Spinal cord (tissue), 10 donors: ENCODE results near the gene HS1BP3. TPM values are rescaled to one million over a fixed set of nuclear protein-coding genes. Genes with fewer than 3 reads are reported as not detected.
A peak's percentile ranks its signal among the peaks of the same experiment; 100 is the strongest.

Experiments
- DNase-seq, 6 donors: peaks; one replicate each; pipeline versions ENCODE4 v3.0.0 to v3.0.0-alpha.2; 2013 to 2015; ENCODE audit warnings: low spot score in 6 of 6, low read depth in 4 of 6
- H3K27ac ChIP-seq: one replicate; pipeline ENCODE4 v1.5.1; 2013; ENCODE audit warnings: low read depth, low read length, control low read depth
- H3K27me3 ChIP-seq: one replicate; pipeline ENCODE4 v1.6.1; 2013; ENCODE audit warnings: low read length; ENCODE audit not compliant: control insufficient read depth, insufficient read depth
- H3K36me3 ChIP-seq: one replicate; pipeline ENCODE4 v1.6.1; 2013; ENCODE audit warnings: low read length; ENCODE audit not compliant: control insufficient read depth, insufficient read depth
- H3K4me1 ChIP-seq: one replicate; pipeline ENCODE4 v1.6.1; 2013; ENCODE audit warnings: low read length; ENCODE audit not compliant: control insufficient read depth, insufficient read depth
- H3K4me3 ChIP-seq: one replicate; pipeline ENCODE4 v1.5.1; 2013; ENCODE audit warnings: low read depth, low read length, control low read depth
- H3K9me3 ChIP-seq: one replicate; pipeline ENCODE4 v1.6.1; 2013; ENCODE audit warnings: low read length; ENCODE audit not compliant: control insufficient read depth, insufficient read depth
- WGBS: methylation state at CpG from one replicate; pipeline ENCODE4 v1.1.5; 2013; ENCODE audit warnings: missing lambda C conversion rate; ENCODE audit not compliant: insufficient coverage; 5-methylcytosine and 5-hydroxymethylcytosine counted together
- polyA plus RNA-seq, 2 donors: library from polyadenylated mRNA; unstranded; fragments of 120-200 nt; gene quantifications; one replicate each; pipeline ENCODE4 v1.2.1, GENCODE V29; 2013; ENCODE audit not compliant: insufficient read length in 2 of 2
- total RNA-seq, 2 donors: library from RNA; depleted of rRNA in 1 of 2; stranded (reverse); fragments of 120-200 nt in 1 of 2; fragments of >200 nt in 1 of 2; gene quantifications; one replicate each; pipeline versions ENCODE4 v1.2.3 to v1.2.4, GENCODE V29; 2013 to 2014
- donor health status: healthy.

Gene HS1BP3
- total and polyA plus RNA-seq, 4 donors = 13.5 to 21.3 (median 15.1) TPM

- Histone ChIP-seq H3K27ac (no peak overlapping the region), H3K9me3 (no peaks in the 10 kb centered on the region), H3K36me3 (no peaks in the 10 kb centered on the region), H3K4me1 (peaks cover 19% of the 10 kb centered on the region), H3K27me3 (peaks cover 7% of the 10 kb centered on the region), H3K4me3 (no peak overlapping the region)
- no peak for DNase-seq
- 90% methylated on average over 2 of the region's 2 CpGs for whole genome bisulfite sequencing
Observed at GRCh38 chr2:20654535-20654813, 3.6 kb upstream of the HS1BP3 start.

DNA sequence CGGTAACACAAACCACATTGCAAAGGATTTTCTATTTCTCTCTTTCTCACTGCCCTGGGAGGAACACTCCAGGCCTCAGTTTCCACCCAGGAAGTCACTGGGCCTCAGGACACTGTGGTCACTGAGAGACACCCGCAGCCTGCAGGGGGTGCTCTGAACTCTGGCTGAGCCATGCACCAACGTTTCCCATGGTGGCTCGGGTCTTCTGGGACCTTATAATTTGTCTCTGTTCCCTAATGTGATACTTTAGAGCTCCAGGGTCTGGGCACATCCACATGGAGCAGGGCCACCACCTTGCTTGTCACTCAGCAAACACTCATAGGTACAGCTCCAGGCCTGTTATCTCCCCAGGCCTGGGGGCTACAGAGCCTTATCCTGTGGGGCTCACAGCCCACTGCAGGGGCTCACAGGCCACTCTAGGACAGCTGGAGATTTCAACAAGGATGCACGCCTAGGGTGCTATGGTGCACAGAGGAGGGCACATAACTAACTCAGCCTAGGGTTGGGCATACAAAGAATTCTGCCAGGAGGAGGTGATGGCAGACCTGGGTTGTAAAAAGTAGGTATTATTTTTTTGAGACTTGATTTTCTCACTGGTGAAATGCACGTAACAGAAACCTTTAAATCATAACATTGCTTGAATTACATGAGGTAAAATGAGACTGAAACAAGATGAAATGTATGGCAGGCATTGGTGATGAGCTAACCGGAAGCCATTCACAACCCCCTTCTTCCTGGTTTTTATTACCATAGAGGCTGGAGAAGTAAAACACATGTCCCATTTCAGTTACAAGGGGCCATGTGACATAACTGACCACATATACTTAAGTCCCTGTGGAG lies 3.0 kb upstream of the HS1BP3 start:
- WGBS = 82% methylated on average over 5 of the region's 7 CpGs
- no peaks in the 10 kb centered on the region for H3K36me3 ChIP-seq
- H3K9me3 ChIP-seq = no peaks in the 10 kb centered on the region
- no peak for DNase-seq
- no peak overlapping the region for H3K27ac ChIP-seq
- H3K4me3 ChIP-seq = no peak overlapping the region
- peaks cover 24% of the 10 kb centered on the region for H3K4me1 ChIP-seq
- H3K27me3 ChIP-seq = peaks cover 5% of the 10 kb centered on the region

DNA sequence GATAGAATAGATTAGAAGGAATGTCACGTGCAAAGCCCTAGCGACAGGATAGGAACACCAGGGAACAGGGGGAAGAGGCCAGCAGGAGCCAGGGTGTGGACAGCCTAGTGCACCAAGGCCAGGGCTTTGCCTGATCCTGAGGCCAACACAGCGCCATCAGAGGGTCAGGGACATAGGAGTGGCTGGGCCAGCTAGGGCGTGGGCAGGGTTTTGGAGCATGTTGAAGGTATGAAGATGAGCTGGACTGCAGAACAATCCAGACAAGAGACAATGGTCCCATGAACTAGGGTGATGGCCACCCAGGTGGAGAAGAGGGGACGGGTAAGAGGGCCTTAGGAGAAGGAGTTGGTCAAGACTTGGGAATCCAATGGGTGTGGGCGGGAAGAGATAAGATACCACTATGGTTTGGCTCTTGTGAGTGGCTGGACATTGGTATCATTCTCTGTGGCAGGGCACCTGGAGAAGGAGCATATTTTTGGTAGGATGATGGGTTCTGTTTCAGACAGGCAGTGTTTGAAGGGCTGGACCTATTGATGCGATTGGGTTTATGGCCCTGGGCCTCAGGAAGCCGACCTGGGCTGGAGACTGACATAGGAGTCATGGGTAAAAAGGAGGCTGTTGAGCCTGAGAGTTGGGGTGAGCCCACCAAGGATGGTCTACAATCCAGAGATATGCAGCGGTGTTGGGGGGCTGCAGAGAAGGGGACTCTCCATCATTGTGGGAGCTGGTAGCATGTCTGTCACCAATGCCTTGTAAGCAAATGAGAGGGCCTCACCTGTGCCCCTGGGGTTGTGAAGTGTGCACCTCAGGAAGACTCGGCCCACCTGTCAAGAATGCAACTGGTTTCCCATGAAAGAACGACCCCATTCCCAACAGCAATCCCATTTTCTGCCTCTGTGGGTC lies 2.0 kb upstream of the HS1BP3 start:
- H3K4me3 ChIP-seq = no peak overlapping the region
- H3K27ac ChIP-seq = no peak overlapping the region
- H3K36me3 ChIP-seq = no peaks in the 10 kb centered on the region
- H3K27me3 ChIP-seq = peaks cover 4% of the 10 kb centered on the region
- 97% methylated on average over 9 of the region's 11 CpGs for WGBS
- no peak for DNase-seq
- H3K9me3 ChIP-seq = no peaks in the 10 kb centered on the region
- H3K4me1 ChIP-seq = peaks cover 33% of the 10 kb centered on the region

GRCh38 chr2:20652141-20652540 lies 1.2 kb upstream of the HS1BP3 start:
- Histone ChIP-seq H3K9me3 (no peaks in the 10 kb centered on the region), H3K27me3 (no peaks in the 10 kb centered on the region), H3K4me1 (peaks cover 37% of the 10 kb centered on the region), H3K27ac (no peak overlapping the region), H3K4me3 (no peak overlapping the region), H3K36me3 (peaks cover 2% of the 10 kb centered on the region)
- 88% methylated on average over 6 of the region's 7 CpGs for WGBS
- DNase-seq = no peak

GRCh38 chr2:20651731-20652099 lies 817 bp upstream of the HS1BP3 start:
- 68% methylated on average over 3 of the region's 7 CpGs for WGBS
- Histone ChIP-seq H3K4me3 (peak overlapping the region; percentile 60), H3K36me3 (peaks cover 6% of the 10 kb centered on the region), H3K9me3 (no peaks in the 10 kb centered on the region), H3K4me1 (peaks cover 37% of the 10 kb centered on the region), H3K27ac (peak overlapping the region; percentile 42), H3K27me3 (no peaks in the 10 kb centered on the region)
- DNase-seq = no peak

GRCh38 chr2:20650393-20650876 lies 463 bp downstream of the HS1BP3 start:
- peaks cover 37% of the 10 kb centered on the region for H3K4me1 ChIP-seq
- H3K27me3 ChIP-seq = no peaks in the 10 kb centered on the region
- H3K36me3 ChIP-seq = peaks cover 18% of the 10 kb centered on the region
- 10% methylated on average over 19 of the region's 19 CpGs for WGBS
- H3K27ac ChIP-seq = no peak overlapping the region
- DNase-seq = peak in 2 of 6 donors; percentile 76 to 90
- H3K4me3 ChIP-seq = peak overlapping the region; percentile 60
- no peaks in the 10 kb centered on the region for H3K9me3 ChIP-seq

GRCh38 chr2:20649976-20650375 lies 922 bp downstream of the HS1BP3 start:
- Histone ChIP-seq H3K4me3 (peak overlapping the region; percentile 60), H3K4me1 (peaks cover 37% of the 10 kb centered on the region), H3K36me3 (peaks cover 23% of the 10 kb centered on the region), H3K27ac (no peak overlapping the region), H3K9me3 (no peaks in the 10 kb centered on the region), H3K27me3 (no peaks in the 10 kb centered on the region)
- DNase-seq = no peak
- 66% methylated on average over 5 of the region's 7 CpGs for WGBS

DNA sequence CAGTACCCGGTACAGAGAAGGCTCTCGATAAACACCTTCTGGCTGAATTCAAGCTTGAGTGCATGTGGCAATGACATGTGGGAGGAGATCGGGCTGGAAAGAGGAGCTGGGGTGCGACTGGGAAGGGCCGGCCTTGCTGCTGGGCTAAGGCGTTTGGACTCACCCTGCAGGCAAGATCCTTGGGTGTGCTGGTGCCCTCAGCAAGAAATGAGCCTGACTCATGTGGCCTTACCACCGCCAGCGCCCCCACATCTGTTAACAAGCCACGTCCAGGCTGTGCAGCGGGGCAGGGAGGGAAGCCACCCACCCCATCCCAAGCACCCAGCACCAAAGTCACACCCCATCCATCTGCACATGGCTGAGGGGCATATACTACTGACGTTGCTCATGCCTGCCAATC lies 1.3 kb downstream of the HS1BP3 start:
- WGBS = 86% methylated on average over 8 of the region's 11 CpGs
- peaks cover 27% of the 10 kb centered on the region for H3K36me3 ChIP-seq
- H3K4me3 ChIP-seq = no peak overlapping the region
- H3K27ac ChIP-seq = no peak overlapping the region
- H3K9me3 ChIP-seq = no peaks in the 10 kb centered on the region
- DNase-seq = no peak
- no peaks in the 10 kb centered on the region for H3K27me3 ChIP-seq
- peaks cover 37% of the 10 kb centered on the region for H3K4me1 ChIP-seq

DNA sequence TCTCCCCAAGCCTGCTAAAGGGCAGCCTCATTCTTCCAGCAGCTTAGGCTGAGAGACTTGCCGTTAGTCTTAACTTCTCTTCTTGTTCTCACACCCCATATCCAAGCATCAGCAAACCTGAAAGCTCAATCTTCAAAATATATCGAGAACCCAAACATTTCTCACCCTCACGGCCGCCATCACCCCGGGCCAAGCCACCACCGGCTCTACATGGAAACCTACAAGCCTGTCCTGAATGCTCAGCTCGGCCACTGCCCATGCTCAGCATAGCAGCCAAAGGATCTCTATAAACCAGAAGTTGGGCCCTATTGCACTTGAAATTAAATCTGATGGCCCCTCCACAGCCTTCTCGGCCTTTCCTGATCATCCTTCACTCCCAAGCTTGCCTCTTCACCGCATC lies 2.1 kb downstream of the HS1BP3 start:
- Histone ChIP-seq H3K27ac (no peak overlapping the region), H3K36me3 (peaks cover 33% of the 10 kb centered on the region), H3K27me3 (no peaks in the 10 kb centered on the region), H3K9me3 (no peaks in the 10 kb centered on the region), H3K4me1 (peaks cover 37% of the 10 kb centered on the region), H3K4me3 (no peak overlapping the region)
- WGBS = 93% methylated on average over 9 of the region's 9 CpGs
- no peak for DNase-seq
